Measurements from ENCODE around the gene C19orf38. TPM values are rescaled to one million over a fixed set of nuclear protein-coding genes. Genes with fewer than 3 reads are reported as not detected.

C19orf38 gene
- total and polyA plus RNA-seq, 9 of the 15 experiments (the other 6 are each of a cell fraction or from before 2014, with no cell fraction given), result 0.14 to 0.18 TPM; not detected in 7

DNA sequence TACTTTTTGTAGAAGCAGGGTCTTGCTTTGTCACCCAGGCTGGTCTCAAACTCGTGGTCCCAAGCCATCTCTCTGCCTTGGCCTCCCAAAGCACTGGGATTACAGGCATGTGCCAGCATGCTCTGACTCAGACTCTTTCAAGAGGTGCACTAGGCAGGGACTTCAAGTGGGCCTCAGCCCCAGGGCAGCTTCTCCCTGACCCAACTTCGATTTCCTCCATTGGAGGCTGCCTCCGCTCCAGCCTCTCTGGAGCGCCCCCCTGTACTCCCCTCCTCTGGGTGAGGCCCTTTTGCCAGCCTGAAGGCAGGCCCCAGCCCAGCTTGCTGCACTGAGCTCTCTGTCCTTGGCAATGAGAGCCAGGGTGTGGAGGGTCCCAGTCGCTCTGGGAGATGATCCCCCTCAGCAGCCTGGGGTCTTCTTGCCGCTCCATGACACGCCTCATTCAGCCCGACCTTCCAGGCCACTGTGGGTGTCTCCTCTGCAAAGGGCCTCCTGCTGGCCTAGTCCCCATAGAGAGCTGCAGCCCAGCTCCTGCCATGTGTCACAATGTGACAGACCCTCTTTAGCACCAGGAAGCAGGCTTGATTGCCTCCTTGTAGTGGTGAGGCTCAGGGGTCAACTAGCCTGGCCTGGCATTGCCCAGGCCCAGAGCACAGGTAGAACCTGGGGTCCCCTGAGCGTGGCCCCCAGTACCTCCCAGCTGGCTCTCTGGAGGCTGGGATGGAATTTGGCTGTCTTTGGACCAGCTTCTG lies 39.6 kb downstream of the C19orf38 start:
- Histone ChIP-seq H4K20me1 (replicated peaks; ENCODE audit: control insufficient read depth, insufficient read depth, low read length) (peaks cover 6% of the 10 kb centered on the region; the same call in 1 of the 2 replicates), H3K36me3 (ENCODE audit: control insufficient read depth, insufficient read depth, low read length) (peaks cover 18% of the 10 kb centered on the region; the same call in 1 of the 3 replicates), H3K4me1 (replicated peaks in 1 of 2; ENCODE audit: control insufficient read depth in 2 of 2, insufficient read depth in 2 of 2, low read length in 2 of 2) (peaks cover 11 to 58% of the 10 kb centered on the region in 2 experiments; a peak in 4 of 5 replicates), H3K4me2 (ENCODE audit: insufficient read depth, low read length) (no peak overlapping the region), H3K9me3 (replicated peaks; ENCODE audit: control insufficient read depth, insufficient read depth, low read depth, low read length) (no peaks in the 10 kb centered on the region), H3K27me3 (ENCODE audit: control insufficient read depth in 2 of 2, insufficient read depth in 2 of 2, low read length in 2 of 2) (no peaks in the 10 kb centered on the region; a peak in 1 of 5 replicates), H3K27ac (ENCODE audit: extremely low read depth, low read depth, low read length) (no peak overlapping the region), H2AFZ (ENCODE audit: low read depth, low read length) (no peak overlapping the region), H3K9ac (ENCODE audit: insufficient read depth in 1 of 2, low read depth in 2 of 2, low read length in 2 of 2) (peak overlapping the region in 1 of 2 experiments; percentile 31; a peak in 2 of 4 replicates), H3K4me3 (no peak overlapping the region), H3K9me1 (ENCODE audit: control insufficient read depth, insufficient read depth, low read length) (peaks cover 6% of the 10 kb centered on the region), H3K79me2 (ENCODE audit: control insufficient read depth, insufficient read depth, low read length) (peaks cover 72% of the 10 kb centered on the region)
- TF ChIP-seq NR0B1 (IDR thresholded peaks at IDR 0.05; ENCODE audit: partially characterized antibody), result no peak
- ChIA-PET CTCF (ENCODE audit: low intra/inter-chr PET ratio) (no interaction called here), POLR2A (interaction anchor here (0.6 to 2.2 kb wide), 5 partner anchors 8 to 47 kb away, joined by 4 to 11 read pairs (median 4); no protein-coding TSS in a partner anchor)
- FAIRE-seq (no peak), DNase-seq (ENCODE audit: extremely low read depth in 1 of 4, low spot score in 3 of 4) (no peak), ATAC-seq (no peak)
- BruUV-seq (replicated peaks), result no TSS peak
- WGBS (ENCODE audit: insufficient coverage, low coverage, missing lambda C conversion rate), result 83% methylated on average over 9 of the region's 9 CpGs
- intact Hi-C loops (cut with micrococcal nuclease) (no loop called here), in situ Hi-C loops (cut with MboI) (no loop called here)

DNA sequence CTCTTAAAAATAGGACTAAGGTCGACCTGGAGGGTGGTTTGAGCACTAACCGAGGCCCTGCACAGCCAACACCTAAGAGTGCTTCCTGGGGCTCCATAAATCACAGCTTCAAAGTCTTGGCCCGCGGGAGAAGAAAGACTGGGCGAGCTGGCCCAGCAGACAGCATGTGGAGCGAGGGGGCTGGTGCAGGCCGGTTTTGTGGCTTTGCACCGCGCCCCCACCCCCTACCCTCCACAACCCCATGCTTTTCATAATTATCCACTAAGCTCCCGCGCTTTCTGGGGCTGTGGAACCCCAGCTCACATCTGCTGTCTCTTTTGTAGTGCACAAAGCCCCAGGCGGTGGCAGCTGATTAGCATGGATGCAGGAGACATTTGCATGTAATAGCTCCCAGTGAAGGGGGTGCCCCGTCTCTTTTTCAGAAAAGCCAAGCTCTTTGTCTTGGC lies 40.2 kb downstream of the C19orf38 start:
- Histone ChIP-seq H3K4me1 (replicated peaks in 1 of 2; ENCODE audit: control insufficient read depth in 2 of 2, insufficient read depth in 2 of 2, low read length in 2 of 2) (peaks cover 11 to 52% of the 10 kb centered on the region in 2 experiments; a peak in 4 of 5 replicates), H3K9me3 (replicated peaks; ENCODE audit: control insufficient read depth, insufficient read depth, low read depth, low read length) (no peaks in the 10 kb centered on the region), H3K27ac (ENCODE audit: extremely low read depth, low read depth, low read length) (no peak overlapping the region), H3K79me2 (ENCODE audit: control insufficient read depth, insufficient read depth, low read length) (peaks cover 66% of the 10 kb centered on the region), H3K4me3 (no peak overlapping the region), H4K20me1 (replicated peaks; ENCODE audit: control insufficient read depth, insufficient read depth, low read length) (peaks cover 6% of the 10 kb centered on the region; the same call in 1 of the 2 replicates), H2AFZ (ENCODE audit: low read depth, low read length) (no peak overlapping the region), H3K4me2 (ENCODE audit: insufficient read depth, low read length) (no peak overlapping the region), H3K9me1 (ENCODE audit: control insufficient read depth, insufficient read depth, low read length) (peaks cover 6% of the 10 kb centered on the region), H3K9ac (ENCODE audit: insufficient read depth in 1 of 2, low read depth in 2 of 2, low read length in 2 of 2) (0 out of 4 replicates have a peak overlapping the region, but pooled peaks of 1 of the 2 experiments have one; percentile 31), H3K27me3 (ENCODE audit: control insufficient read depth in 2 of 2, insufficient read depth in 2 of 2, low read length in 2 of 2) (no peaks in the 10 kb centered on the region; a peak in 1 of 5 replicates), H3K36me3 (ENCODE audit: control insufficient read depth, insufficient read depth, low read length) (peaks cover 16% of the 10 kb centered on the region; the same call in 1 of the 3 replicates)
- no peak for FAIRE-seq
- POLR2A ChIA-PET, result interaction anchor here (0.7 to 2.2 kb wide), 6 partner anchors 9 to 112 kb away, joined by 3 to 11 read pairs (median 4); no protein-coding TSS in a partner anchor
- BruUV-seq (replicated peaks), result no TSS peak
- no peak for ATAC-seq
- intact Hi-C loops (cut with micrococcal nuclease), result no loop called here
- 72% methylated on average over 10 of the region's 13 CpGs for WGBS (ENCODE audit: insufficient coverage, low coverage, missing lambda C conversion rate)
- in situ Hi-C loops (cut with MboI), result no loop called here
- CTCF ChIA-PET (ENCODE audit: low intra/inter-chr PET ratio), result no interaction called here
- no peak for DNase-seq (ENCODE audit: extremely low read depth in 1 of 4, low spot score in 3 of 4)
- TF ChIP-seq NRF1 (conservative IDR thresholded peaks at IDR 0.05 in 1 of 2, IDR thresholded peaks at IDR 0.05 in 1 of 2) (no peak), HOXB6 (CRISPR knock-in tag; IDR thresholded peaks at IDR 0.05; ENCODE audit: borderline replicate concordance) (no peak), MAFF (IDR thresholded peaks at IDR 0.05; ENCODE audit: low read length) (no peak), E2F4 (CRISPR knock-in tag; IDR thresholded peaks at IDR 0.05; ENCODE audit: low read depth) (no peak), ZNF239 (CRISPR knock-in tag; IDR thresholded peaks at IDR 0.05) (no peak), SAFB2 (IDR thresholded peaks at IDR 0.05; ENCODE audit: borderline replicate concordance, low read depth, low read length, severe bottlenecking) (no peak), TBP (optimal IDR thresholded peaks at IDR 0.05; ENCODE audit: low read depth, low read length) (no peak), ZNF165 (CRISPR knock-in tag; IDR thresholded peaks at IDR 0.05; ENCODE audit: borderline replicate concordance) (no peak)
- TF ChIP-seq, protein P1, sequence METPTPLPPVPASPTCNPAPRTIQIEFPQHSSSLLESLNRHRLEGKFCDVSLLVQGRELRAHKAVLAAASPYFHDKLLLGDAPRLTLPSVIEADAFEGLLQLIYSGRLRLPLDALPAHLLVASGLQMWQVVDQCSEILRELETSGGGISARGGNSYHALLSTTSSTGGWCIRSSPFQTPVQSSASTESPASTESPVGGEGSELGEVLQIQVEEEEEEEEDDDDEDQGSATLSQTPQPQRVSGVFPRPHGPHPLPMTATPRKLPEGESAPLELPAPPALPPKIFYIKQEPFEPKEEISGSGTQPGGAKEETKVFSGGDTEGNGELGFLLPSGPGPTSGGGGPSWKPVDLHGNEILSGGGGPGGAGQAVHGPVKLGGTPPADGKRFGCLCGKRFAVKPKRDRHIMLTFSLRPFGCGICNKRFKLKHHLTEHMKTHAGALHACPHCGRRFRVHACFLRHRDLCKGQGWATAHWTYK (CRISPR knock-in tag; IDR thresholded peaks at IDR 0.05), result no peak

Data from K562 (cell line).